ENCODE data around the gene MZF1.
A peak's percentile ranks its signal among the peaks of the same experiment; 100 is the strongest.

Gene MZF1

GRCh38 chr19:58569943-58570670 is 3.0 kb downstream of the MZF1 start:
- no peak for DNase-seq

GRCh38 chr19:58569191-58569942 is 3.8 kb downstream of the MZF1 start:
- DNase-seq: no peak

- DNase-seq: no peak
Measured at GRCh38 chr19:58568453-58569130, 4.5 kb downstream of the MZF1 start.

- no peak for DNase-seq
Measured at GRCh38 chr19:58566989-58567388, 6.1 kb downstream of the MZF1 start.

GRCh38 chr19:58563823-58564222 is 9.3 kb downstream of the MZF1 start:
- DNase-seq: no peak

GRCh38 chr19:58563034-58563573 is 10.0 kb downstream of the MZF1 start:
- DNase-seq: no peak

GRCh38 chr19:58562122-58563033 is 10.8 kb downstream of the MZF1 start:
- no peak for DNase-seq

GRCh38 chr19:58561373-58562121 is 11.6 kb downstream of the MZF1 start:
- DNase-seq: no peak

- no peak for DNase-seq
Measured at GRCh38 chr19:58560921-58561320, 12.2 kb downstream of the MZF1 start.

- no peak for DNase-seq
Measured at GRCh38 chr19:58560007-58560887, 12.9 kb downstream of the MZF1 start.

- peak; percentile 42 for DNase-seq
Measured at GRCh38 chr19:58559275-58560006, 13.7 kb downstream of the MZF1 start.

GRCh38 chr19:58558623-58559274 is 14.4 kb downstream of the MZF1 start:
- DNase-seq: peak; percentile 99

GRCh38 chr19:58558066-58558622 is 15.0 kb downstream of the MZF1 start, which contains the start of gene UBE2M:
TSS of gene UBE2M (minus strand) at chr19:58558611. CDS start at chr19:58558381, 230 bp downstream.
- DNase-seq: peak; percentile 48

GRCh38 chr19:58557221-58558065 is 15.7 kb downstream of the MZF1 start:
- DNase-seq: no peak

GRCh38 chr19:58556622-58557220 is 16.4 kb downstream of the MZF1 start:
- DNase-seq: no peak

- no peak for DNase-seq
Measured at GRCh38 chr19:58555920-58556621, 17.1 kb downstream of the MZF1 start.
